HG03095 (cell line): ENCODE measurements around the gene NPFF.

Experiments used
- ATAC-seq: cut with Tn5 transposase; IDR thresholded peaks from one replicate; pipeline ENCODE4 v1.9.1; 2021; ENCODE audit warnings: moderate library complexity; ENCODE audit not compliant: unreplicated experiment

Gene NPFF

GRCh38 chr12:53478865-53479264, 28.4 kb downstream of the NPFF start:
- ATAC-seq: no peak

GRCh38 chr12:53476769-53477209, 30.5 kb downstream of the NPFF start:
- ATAC-seq: no peak

GRCh38 chr12:53474819-53475218, 32.5 kb downstream of the NPFF start:
- no peak for ATAC-seq

- no peak for ATAC-seq
Measured at GRCh38 chr12:53474077-53474476, 33.2 kb downstream of the NPFF start.

GRCh38 chr12:53472056-53472582, 35.2 kb downstream of the NPFF start:
- ATAC-seq: no peak

GRCh38 chr12:53468282-53468681, 39.0 kb downstream of the NPFF start:
- no peak for ATAC-seq

- no peak for ATAC-seq
Measured at GRCh38 chr12:53467880-53468279, 39.4 kb downstream of the NPFF start.

GRCh38 chr12:53467082-53467481, 40.2 kb downstream of the NPFF start:
- no peak for ATAC-seq

GRCh38 chr12:53466640-53467039, 40.6 kb downstream of the NPFF start:
- no peak for ATAC-seq

GRCh38 chr12:53465679-53466078, 41.6 kb downstream of the NPFF start:
- ATAC-seq: no peak

GRCh38 chr12:53464685-53465418, 42.4 kb downstream of the NPFF start:
- ATAC-seq: no peak

GRCh38 chr12:53463802-53464560, 43.3 kb downstream of the NPFF start:
- ATAC-seq: no peak

- ATAC-seq: no peak
Measured at GRCh38 chr12:53462935-53463334, 44.3 kb downstream of the NPFF start.

- no peak for ATAC-seq
Measured at GRCh38 chr12:53461591-53461990, 45.7 kb downstream of the NPFF start.

- no peak for ATAC-seq
Measured at GRCh38 chr12:53461059-53461458, 46.2 kb downstream of the NPFF start.

GRCh38 chr12:53459097-53459496, 48.2 kb downstream of the NPFF start:
- no peak for ATAC-seq
